HUES48 (cell line): ENCODE results near the gene PRKD1.
A peak's percentile ranks its signal among the peaks of the same experiment; 100 is the strongest.
"Not testable (repeated sequence)": the region's sequence is repeated elsewhere in the genome, so short reads cannot be mapped to it uniquely, and the experiment has no call there.

Source experiments
- H3K27ac ChIP-seq: one replicate; pipeline ENCODE4 v1.7.0; 2013; ENCODE audit warnings: low read depth, low read length, inconsistent platforms
- H3K27me3 ChIP-seq: 2 replicates; pipeline ENCODE4 v1.6.1; 2013; ENCODE audit warnings: mild to moderate bottlenecking, low read length; ENCODE audit not compliant: control insufficient read depth, insufficient read depth
- H3K36me3 ChIP-seq: 2 replicates; pipeline ENCODE4 v1.6.1; 2013; ENCODE audit warnings: low read length; ENCODE audit not compliant: control insufficient read depth, insufficient read depth
- H3K4me1 ChIP-seq: 2 replicates; pipeline ENCODE4 v1.6.1; 2013; ENCODE audit warnings: mild to moderate bottlenecking, low read length; ENCODE audit not compliant: control insufficient read depth, insufficient read depth
- H3K4me3 ChIP-seq: 2 replicates; pipeline ENCODE4 v1.5.1; 2013; ENCODE audit warnings: mild to moderate bottlenecking, low read depth, low read length
- H3K9ac ChIP-seq: 2 replicates; pipeline ENCODE4 v1.6.1; 2013; ENCODE audit warnings: mild to moderate bottlenecking, low read depth, low read length, moderate library complexity
- H3K9me3 ChIP-seq: 2 replicates; pipeline ENCODE4 v1.6.1; 2013; ENCODE audit warnings: low read length; ENCODE audit not compliant: control insufficient read depth, insufficient read depth

PRKD1 gene

GRCh38 chr14:29839691-29840090 is 88.0 kb downstream of the PRKD1 start:
- not testable (repeated sequence) for H3K9ac ChIP-seq, H3K36me3 ChIP-seq, H3K27me3 ChIP-seq, H3K4me3 ChIP-seq, H3K4me1 ChIP-seq, H3K27ac ChIP-seq
- peaks cover 47% of the 10 kb centered on the region for H3K9me3 ChIP-seq

- peaks cover 47% of the 10 kb centered on the region for H3K9me3 ChIP-seq
- H3K4me3 ChIP-seq: no peak overlapping the region
- no peaks in the 10 kb centered on the region for H3K4me1 ChIP-seq
- no peaks in the 10 kb centered on the region for H3K27me3 ChIP-seq
- no peaks in the 10 kb centered on the region for H3K36me3 ChIP-seq
- no peak overlapping the region for H3K9ac ChIP-seq
- no peak overlapping the region for H3K27ac ChIP-seq
Observed at GRCh38 chr14:29838752-29839151, 88.9 kb downstream of the PRKD1 start.

- no peak overlapping the region for H3K9ac ChIP-seq
- peaks cover 33% of the 10 kb centered on the region for H3K9me3 ChIP-seq
- no peaks in the 10 kb centered on the region for H3K4me1 ChIP-seq
- H3K27me3 ChIP-seq: no peaks in the 10 kb centered on the region
- H3K36me3 ChIP-seq: no peaks in the 10 kb centered on the region
- no peak overlapping the region for H3K4me3 ChIP-seq
- no peak overlapping the region for H3K27ac ChIP-seq
Observed at GRCh38 chr14:29836395-29836794, 91.3 kb downstream of the PRKD1 start.

- no peaks in the 10 kb centered on the region for H3K4me1 ChIP-seq
- H3K4me3 ChIP-seq: no peak overlapping the region
- H3K27ac ChIP-seq: no peak overlapping the region
- no peak overlapping the region for H3K9ac ChIP-seq
- no peaks in the 10 kb centered on the region for H3K27me3 ChIP-seq
- no peaks in the 10 kb centered on the region for H3K9me3 ChIP-seq
- no peaks in the 10 kb centered on the region for H3K36me3 ChIP-seq
Observed at GRCh38 chr14:29832042-29832441, 95.6 kb downstream of the PRKD1 start.

GRCh38 chr14:29829851-29830250 is 97.8 kb downstream of the PRKD1 start:
- Histone ChIP-seq H3K9me3 (no peaks in the 10 kb centered on the region), H3K4me3 (no peak overlapping the region), H3K9ac (no peak overlapping the region), H3K4me1 (no peaks in the 10 kb centered on the region), H3K27ac (no peak overlapping the region), H3K36me3 (no peaks in the 10 kb centered on the region), H3K27me3 (no peaks in the 10 kb centered on the region)

GRCh38 chr14:29823816-29824215 is 103.8 kb downstream of the PRKD1 start:
- Histone ChIP-seq H3K4me3 (no peak overlapping the region), H3K27me3 (no peaks in the 10 kb centered on the region), H3K27ac (no peak overlapping the region), H3K4me1 (peaks cover 22% of the 10 kb centered on the region), H3K9ac (no peak overlapping the region), H3K36me3 (no peaks in the 10 kb centered on the region), H3K9me3 (no peaks in the 10 kb centered on the region)

- H3K9ac ChIP-seq: no peak overlapping the region
- H3K27ac ChIP-seq: peak overlapping the region; percentile 20
- no peaks in the 10 kb centered on the region for H3K9me3 ChIP-seq
- peaks cover 29% of the 10 kb centered on the region for H3K4me1 ChIP-seq
- no peaks in the 10 kb centered on the region for H3K27me3 ChIP-seq
- H3K4me3 ChIP-seq: no peak overlapping the region
- H3K36me3 ChIP-seq: no peaks in the 10 kb centered on the region
Observed at GRCh38 chr14:29822430-29822709, 105.3 kb downstream of the PRKD1 start.

GRCh38 chr14:29821661-29822429 is 105.8 kb downstream of the PRKD1 start:
- Histone ChIP-seq H3K27ac (no peak overlapping the region), H3K27me3 (no peaks in the 10 kb centered on the region), H3K9me3 (no peaks in the 10 kb centered on the region), H3K4me1 (peaks cover 31% of the 10 kb centered on the region), H3K36me3 (no peaks in the 10 kb centered on the region), H3K9ac (no peak overlapping the region), H3K4me3 (no peak overlapping the region)

- Histone ChIP-seq H3K4me1 (peaks cover 37% of the 10 kb centered on the region), H3K9ac (no peak overlapping the region), H3K9me3 (no peaks in the 10 kb centered on the region), H3K27me3 (no peaks in the 10 kb centered on the region), H3K36me3 (no peaks in the 10 kb centered on the region), H3K27ac (no peak overlapping the region), H3K4me3 (no peak overlapping the region)
Observed at GRCh38 chr14:29821242-29821641, 106.4 kb downstream of the PRKD1 start.

GRCh38 chr14:29820785-29821184 is 106.9 kb downstream of the PRKD1 start:
- H3K36me3 ChIP-seq: no peaks in the 10 kb centered on the region
- no peaks in the 10 kb centered on the region for H3K9me3 ChIP-seq
- H3K9ac ChIP-seq: no peak overlapping the region
- H3K4me3 ChIP-seq: no peak overlapping the region
- no peaks in the 10 kb centered on the region for H3K27me3 ChIP-seq
- no peak overlapping the region for H3K27ac ChIP-seq
- H3K4me1 ChIP-seq: peaks cover 38% of the 10 kb centered on the region

- H3K4me3 ChIP-seq: no peak overlapping the region
- no peaks in the 10 kb centered on the region for H3K36me3 ChIP-seq
- peaks cover 32% of the 10 kb centered on the region for H3K4me1 ChIP-seq
- no peaks in the 10 kb centered on the region for H3K9me3 ChIP-seq
- H3K27me3 ChIP-seq: no peaks in the 10 kb centered on the region
- no peak overlapping the region for H3K27ac ChIP-seq
- H3K9ac ChIP-seq: no peak overlapping the region
Observed at GRCh38 chr14:29817767-29818405, 109.8 kb downstream of the PRKD1 start.
